Activated CD8-positive, alpha-beta memory T cell treated with anti-CD3 and anti-CD28 coated beads, Interleukin-2, amount 50 U/mL, for 24 hours (primary cell): Measurements from ENCODE around the gene PAIP1.
"Not testable (repeated sequence)": the region's sequence is repeated elsewhere in the genome, so short reads cannot be mapped to it uniquely, and the experiment has no call there.

Experiments used
- DNase-seq: peaks from one replicate; pipeline ENCODE4 v3.0.0-alpha.2; 2020; ENCODE audit errors: extremely low read depth

PAIP1 gene

DNA sequence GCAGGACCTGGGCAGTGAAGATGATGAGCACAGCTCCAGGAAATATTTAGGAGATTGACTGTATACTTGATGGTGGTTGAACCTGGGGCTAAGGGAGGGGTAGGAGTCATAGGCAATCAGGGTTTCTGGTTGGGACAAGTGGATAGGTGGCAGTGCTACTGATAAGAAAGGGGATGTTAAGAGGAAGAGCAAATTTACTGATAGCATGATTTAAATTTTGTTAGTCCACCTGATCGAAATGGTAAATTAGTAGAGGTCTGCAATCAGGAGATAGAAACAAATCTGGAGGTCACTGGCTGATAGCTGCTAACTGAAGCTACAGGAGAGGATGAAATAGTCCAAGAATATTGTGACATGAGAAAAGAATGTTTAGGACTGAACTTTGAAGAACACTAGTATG, 36.3 kb downstream of the PAIP1 start:
- DNase-seq, result no peak

DNA sequence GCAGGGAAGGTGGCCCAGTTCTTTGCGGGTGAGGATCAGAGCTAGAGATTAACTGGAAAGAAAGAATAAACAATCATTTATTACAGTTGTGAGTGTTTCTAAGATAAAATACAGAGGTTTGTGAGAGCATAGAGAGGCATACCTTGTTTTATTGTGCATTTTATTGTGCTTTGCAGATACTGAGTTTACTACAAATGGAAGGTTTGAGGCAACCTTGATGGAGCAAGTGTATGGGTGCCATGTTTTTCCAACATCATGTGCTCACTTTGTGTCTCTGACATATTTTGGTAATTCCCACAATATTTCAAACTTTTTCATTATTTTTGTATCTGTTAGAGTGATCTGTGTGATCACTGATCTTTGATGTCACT, 41.2 kb downstream of the PAIP1 start:
- no peak for DNase-seq

DNA sequence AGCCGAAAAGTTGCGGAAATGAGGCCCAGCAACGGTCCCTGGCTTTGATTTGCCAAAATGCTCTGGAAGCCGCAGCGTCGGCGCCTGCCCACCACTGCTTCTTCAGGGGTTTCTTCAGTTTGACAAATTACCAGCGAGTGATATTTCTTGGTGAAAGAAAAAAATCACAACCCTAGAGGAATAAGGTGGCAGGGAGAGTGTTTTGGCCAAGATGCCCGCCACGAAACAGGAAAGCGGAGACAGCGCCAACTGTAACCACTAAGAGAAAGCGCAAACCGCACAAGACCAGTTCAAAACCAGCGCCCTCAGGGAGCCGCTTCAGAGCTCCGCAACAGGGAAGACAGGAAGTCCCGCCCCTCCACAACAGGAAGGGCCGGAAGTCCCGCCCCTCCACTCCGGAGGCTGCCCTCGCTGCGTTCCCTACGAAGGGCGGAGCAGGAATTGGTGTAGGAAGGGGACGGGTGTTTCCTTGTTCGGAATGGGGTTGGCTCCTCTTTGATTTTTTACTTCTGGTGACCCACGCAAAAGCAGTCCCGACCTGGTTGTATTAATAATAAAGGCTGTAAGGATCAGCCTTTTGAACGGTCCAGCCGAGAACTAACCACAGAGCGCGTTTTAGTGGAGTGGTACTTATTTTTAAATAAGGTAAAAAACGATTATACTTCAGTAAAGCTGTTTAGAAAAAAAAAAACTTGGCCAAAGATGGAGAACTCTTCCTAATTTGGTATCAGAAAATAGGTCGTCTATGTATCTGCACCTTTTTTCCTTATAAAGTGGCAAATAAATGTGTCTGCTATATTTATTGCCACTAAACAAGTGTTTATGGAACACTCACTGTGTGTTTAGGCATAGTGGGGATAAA, 41.8 kb downstream of the PAIP1 start, which contains the start of gene C5orf34:
TSS of gene C5orf34 (minus strand) at position 333 of the 862 bp plus-strand sequence. CDS start 5,809 bp downstream, outside the sequence.
- DNase-seq, result peak; percentile 85

- no peak for DNase-seq
These were observed 42.4 kb downstream of the PAIP1 start for GRCh38 chr5:43514471-43514815.

GRCh38 chr5:43514025-43514424, 42.9 kb downstream of the PAIP1 start:
- DNase-seq, result no peak

DNA sequence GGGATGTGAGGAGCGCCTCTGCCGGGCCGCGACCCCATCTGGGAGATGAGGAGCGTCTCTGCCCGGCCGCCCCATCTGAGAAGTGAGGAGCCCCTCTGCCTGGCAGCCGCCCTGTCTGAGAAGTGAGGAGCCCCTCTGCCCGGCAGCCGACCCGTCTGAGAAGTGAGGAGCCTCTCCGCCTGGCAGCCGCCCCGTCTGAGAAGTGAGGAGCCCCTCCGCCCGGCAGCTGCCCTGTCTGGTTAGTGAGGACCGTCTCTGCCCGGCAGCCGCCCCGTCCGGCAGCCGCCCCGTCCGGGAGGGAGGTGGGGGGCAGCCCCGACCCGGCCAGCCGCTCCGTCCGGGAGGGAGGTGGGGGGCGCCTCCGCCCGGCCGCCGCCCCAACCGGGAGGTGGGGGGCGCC, 45.8 kb downstream of the PAIP1 start:
- not testable (repeated sequence) for DNase-seq

DNA sequence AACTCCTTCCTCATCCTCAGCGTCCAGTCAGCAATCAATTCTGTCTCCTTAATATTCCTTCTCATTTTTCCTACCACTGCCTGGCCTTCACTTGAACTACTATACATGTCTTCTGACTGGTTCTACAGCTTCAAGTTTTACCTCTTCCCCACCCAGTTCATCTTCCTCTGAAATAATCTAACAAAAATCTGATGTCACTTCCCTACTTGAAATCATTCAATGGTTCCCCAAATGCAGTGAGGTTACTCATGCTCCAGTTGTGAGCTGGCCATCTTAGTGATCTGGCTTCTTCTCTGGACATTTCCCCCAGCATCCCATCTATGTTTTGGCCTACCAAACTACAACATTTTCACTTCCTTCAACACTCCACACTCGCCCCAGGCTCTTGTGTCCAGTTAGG, 58.3 kb downstream of the PAIP1 start:
- no peak for DNase-seq

- DNase-seq, result no peak
These were observed 59.4 kb downstream of the PAIP1 start for GRCh38 chr5:43497311-43498104.

DNA sequence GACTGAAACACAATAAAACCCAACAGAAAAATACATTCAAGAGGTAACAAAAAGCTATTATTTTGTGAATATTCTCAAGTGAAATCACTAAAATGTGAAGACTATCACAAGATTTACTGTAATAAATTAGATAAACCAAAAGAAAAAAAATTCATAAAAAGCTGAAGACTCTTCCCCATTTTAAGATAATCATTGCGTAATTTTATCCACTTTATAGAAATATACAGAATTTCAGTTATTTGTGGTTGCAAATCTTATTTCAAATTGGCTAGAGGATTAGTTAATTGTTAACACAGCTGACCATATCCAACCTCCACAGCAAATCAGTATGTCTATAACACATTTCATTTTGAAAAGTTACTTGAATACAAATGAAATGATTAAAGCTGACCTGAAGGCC, 65.6 kb downstream of the PAIP1 start:
- no peak for DNase-seq

- no peak for DNase-seq
These were observed 70.5 kb downstream of the PAIP1 start for GRCh38 chr5:43486353-43486752.

DNA sequence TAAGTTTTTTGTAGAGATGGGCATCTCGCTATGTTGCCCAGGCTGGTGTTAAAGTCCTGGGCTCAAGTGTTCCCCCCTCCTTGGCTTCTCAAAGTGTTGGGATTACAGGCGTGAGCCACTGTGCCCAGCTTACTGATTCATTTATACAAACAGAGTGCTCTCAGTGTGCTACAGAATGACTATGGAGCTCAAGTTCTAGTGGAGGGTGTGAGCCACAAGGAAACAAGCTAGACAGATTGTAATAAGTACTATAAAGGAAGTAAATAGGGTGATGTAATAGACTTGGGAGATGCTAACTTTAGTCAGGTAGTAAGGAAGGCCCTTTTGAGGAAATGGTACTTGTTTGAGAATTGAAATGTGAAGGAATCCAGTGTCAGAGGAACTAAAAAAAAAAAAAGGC, 71.5 kb downstream of the PAIP1 start:
- no peak for DNase-seq

DNA sequence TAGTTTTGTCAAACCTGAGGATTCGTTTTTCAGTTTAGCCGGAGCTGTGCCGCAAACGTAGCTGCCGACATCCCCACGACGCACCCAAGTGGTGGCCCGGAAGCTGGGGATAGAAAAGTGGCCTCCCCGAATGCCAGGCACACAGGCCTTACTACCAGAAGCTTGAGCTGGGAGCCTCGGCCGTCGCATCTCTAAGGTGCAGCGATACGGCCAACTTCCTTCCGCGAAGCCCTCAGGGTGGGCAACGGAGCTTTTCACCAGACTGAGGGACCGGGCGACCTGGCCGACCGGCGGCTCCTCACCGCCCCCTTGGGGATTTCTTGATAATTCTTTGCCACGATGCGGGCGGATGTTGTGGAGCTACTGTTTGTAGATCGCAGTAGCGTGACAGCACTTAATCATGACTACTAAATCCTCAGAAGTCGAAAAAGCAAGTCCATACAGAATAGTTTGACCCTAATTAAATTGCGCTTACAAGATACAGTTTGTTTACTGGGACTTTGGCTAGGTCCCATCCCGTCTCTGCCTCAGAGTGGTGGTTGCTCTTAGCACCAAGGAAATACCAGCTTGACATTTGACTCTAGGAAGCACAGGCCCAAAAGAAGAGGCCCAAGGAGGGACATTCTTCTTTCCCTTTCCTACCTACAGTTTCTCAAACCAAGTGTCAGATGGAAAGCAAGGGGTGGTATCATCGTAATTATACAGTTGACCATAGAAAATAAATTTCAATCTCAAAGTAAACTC, 72.6 kb downstream of the PAIP1 start:
- peak; percentile 70 for DNase-seq

- DNase-seq, result peak; percentile 65
These were observed 73.4 kb downstream of the PAIP1 start, which contains the start of gene TMEM267 for GRCh38 chr5:43483298-43484105. Gene TMEM267 (minus strand): TSS chr5:43483865. CDS start chr5:43453969, 29,896 bp downstream.

DNA sequence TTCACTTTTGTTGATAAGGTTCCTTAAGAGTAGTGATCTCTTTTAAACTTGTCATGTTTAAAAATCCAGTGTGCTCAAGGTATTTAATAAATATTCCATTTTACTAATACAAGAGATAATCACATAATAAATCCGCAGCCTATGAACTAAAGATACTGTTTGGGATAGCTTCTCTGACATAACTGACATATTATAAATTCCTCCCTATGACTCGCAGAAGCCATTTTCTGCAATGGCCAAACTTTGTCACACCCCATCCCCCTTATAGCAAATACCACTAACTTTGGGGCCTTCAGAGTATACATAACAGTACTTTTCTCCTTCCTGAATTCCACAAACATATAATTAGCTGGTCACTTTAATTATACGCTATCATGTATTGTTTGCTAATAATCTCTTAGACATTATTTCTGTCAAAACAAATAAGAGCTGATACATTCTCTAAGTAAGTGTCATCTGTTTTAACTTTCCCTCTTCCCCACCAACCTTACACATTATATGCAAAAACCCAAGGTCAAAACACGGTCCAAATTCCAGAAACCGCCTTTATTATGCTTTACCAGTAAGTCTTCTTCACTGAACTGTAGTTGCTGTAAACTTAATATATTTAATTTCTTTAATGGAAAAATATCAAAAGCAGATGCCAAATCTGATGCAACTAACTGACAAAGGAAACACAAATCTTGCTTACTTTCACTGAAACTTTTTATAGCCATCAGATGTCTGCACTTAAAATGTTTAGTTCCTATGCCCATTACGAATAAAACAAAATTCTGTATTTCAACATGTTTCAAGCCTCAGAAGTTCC, 74.2 kb downstream of the PAIP1 start:
- no peak for DNase-seq
